Vagina (tissue), 2 donors: Measurements from ENCODE around the gene DNMT1. TPM values are rescaled to one million over a fixed set of nuclear protein-coding genes. Genes with fewer than 3 reads are reported as not detected.

Source experiments
- DNase-seq, 2 donors: peaks; one replicate each; pipeline ENCODE4 v3.0.0-alpha.2; 2017; ENCODE audit errors: extremely low spot score in 2 of 2
- H3K27ac ChIP-seq: fragments of 200-600 bp; sonication (generic); one replicate; pipeline ENCODE4 v1.5.1; 2019
- H3K27me3 ChIP-seq: fragments of 200-600 bp; sonication (generic); one replicate; pipeline ENCODE4 v1.5.1; 2019
- H3K36me3 ChIP-seq, 2 donors: fragments of 200-600 bp; sonication (generic); one replicate each; pipeline ENCODE4 v1.5.1; 2017 to 2019
- H3K4me1 ChIP-seq: fragments of 200-600 bp; sonication (generic); one replicate; pipeline ENCODE4 v1.5.1; 2019
- H3K4me3 ChIP-seq, 2 donors: fragments of 200-600 bp; sonication (generic); 1 replicate in 1 of 2; 2 replicates in 1 of 2; pipeline ENCODE4 v1.5.1; 2016 to 2019
- H3K9me3 ChIP-seq: fragments of 200-600 bp; sonication (generic); one replicate; pipeline ENCODE4 v1.5.1; 2019
- CTCF ChIP-seq, 3 experiments: fragments of 450-650 bp in 2 of 3; fragments of 200-600 bp in 1 of 3; sonication (generic) in 1 of 3; IDR thresholded peaks; one replicate each; pipeline ENCODE4 v1.5.1; 2017 to 2019; ENCODE audit warnings: antibody characterized with exemption in 3 of 3, mild to moderate bottlenecking in 2 of 3, moderate library complexity in 2 of 3
- POLR2A ChIP-seq, 2 donors: fragments of 450-650 bp; IDR thresholded peaks; one replicate each; pipeline ENCODE4 v1.6.1; 2017; ENCODE audit warnings: antibody characterized with exemption in 2 of 2, mild to moderate bottlenecking in 2 of 2, moderate library complexity in 2 of 2
- POLR2AphosphoS5 ChIP-seq, 2 donors: sonication (generic); formaldehyde crosslinking; IDR thresholded peaks; one replicate each; pipeline ENCODE4 v1.9.0; 2017; ENCODE audit warnings: antibody characterized with exemption in 2 of 2, mild to moderate bottlenecking in 2 of 2, low read depth in 1 of 2; ENCODE audit not compliant: insufficient read depth in 1 of 2
- intact Hi-C: fragments of 100-400 bp; cut with DNase I; formaldehyde crosslinking; loops from one replicate; pipeline ENCODE4 v1.15.1; 2023
- total RNA-seq: library from RNA; depleted of rRNA; stranded (reverse); fragments of >200 nt; gene quantifications from one replicate; pipeline ENCODE4 v1.2.3, GENCODE V29; 2016

DNMT1 gene
- total RNA-seq, 1 donor from 2014 or later = 36.8 TPM

GRCh38 chr19:10189616-10190015 lies 5.1 kb downstream of the DNMT1 start:
- H3K4me3 ChIP-seq = no peak overlapping the region
- peaks cover 27% of the 10 kb centered on the region for H3K4me1 ChIP-seq
- intact Hi-C loops = no loop called here
- no peaks in the 10 kb centered on the region for H3K9me3 ChIP-seq
- no peaks in the 10 kb centered on the region for H3K36me3 ChIP-seq
- TF ChIP-seq POLR2AphosphoS5 (IDR thresholded peaks at IDR 0.05; ENCODE audit: insufficient read depth in 1 of 2, low read depth in 1 of 2) (no peak), CTCF (IDR thresholded peaks at IDR 0.05) (no peak), POLR2A (IDR thresholded peaks at IDR 0.05) (no peak)
- H3K27ac ChIP-seq = no peak overlapping the region
- H3K27me3 ChIP-seq = no peaks in the 10 kb centered on the region
- DNase-seq = no peak

GRCh38 chr19:10187315-10187714 lies 7.4 kb downstream of the DNMT1 start:
- Histone ChIP-seq H3K4me1 (peaks cover 12% of the 10 kb centered on the region), H3K4me3 (no peak overlapping the region), H3K9me3 (no peaks in the 10 kb centered on the region), H3K27me3 (no peaks in the 10 kb centered on the region), H3K27ac (no peak overlapping the region), H3K36me3 (no peaks in the 10 kb centered on the region)
- DNase-seq = no peak
- intact Hi-C loops = no loop called here
- no peak for TF ChIP-seq POLR2A (IDR thresholded peaks at IDR 0.05)
- no peak for TF ChIP-seq POLR2AphosphoS5 (IDR thresholded peaks at IDR 0.05; ENCODE audit: insufficient read depth in 1 of 2, low read depth in 1 of 2)
- no peak for TF ChIP-seq CTCF (IDR thresholded peaks at IDR 0.05)

GRCh38 chr19:10184636-10185035 lies 10.1 kb downstream of the DNMT1 start:
- DNase-seq = no peak
- intact Hi-C loops = no loop called here
- TF ChIP-seq CTCF (IDR thresholded peaks at IDR 0.05) (no peak), POLR2A (IDR thresholded peaks at IDR 0.05) (no peak), POLR2AphosphoS5 (IDR thresholded peaks at IDR 0.05; ENCODE audit: insufficient read depth in 1 of 2, low read depth in 1 of 2) (no peak)
- peaks cover 4% of the 10 kb centered on the region for H3K4me1 ChIP-seq
- no peak overlapping the region for H3K27ac ChIP-seq
- H3K4me3 ChIP-seq = no peak overlapping the region
- peaks cover 0 to 19% of the 10 kb centered on the region in 2 donors for H3K36me3 ChIP-seq
- no peaks in the 10 kb centered on the region for H3K27me3 ChIP-seq
- H3K9me3 ChIP-seq = no peaks in the 10 kb centered on the region

- H3K27ac ChIP-seq = no peak overlapping the region
- no peak overlapping the region for H3K4me3 ChIP-seq
- no peaks in the 10 kb centered on the region for H3K27me3 ChIP-seq
- peaks cover 4% of the 10 kb centered on the region for H3K4me1 ChIP-seq
- DNase-seq = no peak
- no peaks in the 10 kb centered on the region for H3K9me3 ChIP-seq
- H3K36me3 ChIP-seq = peaks cover 0 to 26% of the 10 kb centered on the region in 2 donors
- intact Hi-C loops = no loop called here
- TF ChIP-seq POLR2A (IDR thresholded peaks at IDR 0.05) (no peak), POLR2AphosphoS5 (IDR thresholded peaks at IDR 0.05; ENCODE audit: insufficient read depth in 1 of 2, low read depth in 1 of 2) (no peak), CTCF (IDR thresholded peaks at IDR 0.05) (no peak)
These were observed 10.8 kb downstream of the DNMT1 start for GRCh38 chr19:10183926-10184325.

GRCh38 chr19:10182847-10183246 lies 11.9 kb downstream of the DNMT1 start:
- H3K27me3 ChIP-seq = no peaks in the 10 kb centered on the region
- H3K4me1 ChIP-seq = peaks cover 4% of the 10 kb centered on the region
- H3K27ac ChIP-seq = no peak overlapping the region
- intact Hi-C loops = no loop called here
- H3K36me3 ChIP-seq = peaks cover 0 to 28% of the 10 kb centered on the region in 2 donors
- H3K4me3 ChIP-seq = no peak overlapping the region
- DNase-seq = no peak
- no peaks in the 10 kb centered on the region for H3K9me3 ChIP-seq
- TF ChIP-seq CTCF (IDR thresholded peaks at IDR 0.05) = no peak
- TF ChIP-seq POLR2A (IDR thresholded peaks at IDR 0.05) = no peak
- no peak for TF ChIP-seq POLR2AphosphoS5 (IDR thresholded peaks at IDR 0.05; ENCODE audit: insufficient read depth in 1 of 2, low read depth in 1 of 2)
